Suppressor macrophage treated with lipopolysaccharide for 1 hour (primary cell): ENCODE results near the gene PKD2L2.
A peak's percentile ranks its signal among the peaks of the same experiment; 100 is the strongest.
"Not testable (repeated sequence)": the region's sequence is repeated elsewhere in the genome, so short reads cannot be mapped to it uniquely, and the experiment has no call there.

Experiments
- DNase-seq, 3 donors: peaks; one replicate each; pipeline ENCODE4 v3.0.0-alpha.2; 2020 to 2022

Gene PKD2L2

GRCh38 chr5:137890845-137891244, 1.6 kb downstream of the PKD2L2 start:
- DNase-seq: no peak

- no peak for DNase-seq
These were observed 2.6 kb downstream of the PKD2L2 start for GRCh38 chr5:137891849-137892248.

GRCh38 chr5:137894586-137894985, 5.3 kb downstream of the PKD2L2 start:
- no peak for DNase-seq

DNA sequence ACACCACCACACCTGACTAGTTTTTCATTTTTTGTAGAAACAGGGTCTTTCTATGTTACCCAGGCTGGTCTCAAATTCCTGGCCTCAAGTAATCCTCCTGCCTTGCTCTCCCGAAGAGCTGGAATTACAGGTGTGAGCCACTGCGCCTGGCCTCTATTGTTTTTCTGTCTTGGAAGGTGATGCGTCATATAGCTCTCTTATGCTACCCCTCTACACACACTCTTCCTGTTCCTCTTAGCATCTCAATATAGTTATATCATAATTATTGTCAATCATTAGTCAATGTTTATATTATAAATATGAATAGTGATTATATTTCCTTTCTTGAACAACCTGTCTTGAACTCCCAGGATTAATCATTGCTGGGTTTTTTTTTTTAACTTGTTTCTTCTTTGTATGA, 7.3 kb downstream of the PKD2L2 start:
- no peak for DNase-seq

DNA sequence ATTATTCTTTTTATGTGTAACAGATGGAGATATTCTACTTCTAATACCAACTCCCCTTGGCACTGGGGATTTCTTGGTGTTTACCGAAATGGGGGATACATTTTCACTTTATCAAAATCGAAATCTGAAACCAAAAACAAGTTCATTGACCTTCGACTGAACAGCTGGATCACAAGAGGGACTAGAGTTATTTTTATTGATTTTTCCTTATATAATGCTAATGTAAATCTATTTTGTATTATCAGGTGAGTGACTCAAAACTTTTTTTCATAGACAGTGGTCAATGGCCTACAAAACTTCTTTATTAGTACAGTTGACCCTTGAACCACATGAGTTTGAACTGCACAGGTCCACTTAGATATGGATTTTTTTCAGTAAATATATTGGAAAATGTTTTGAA, 10.2 kb downstream of the PKD2L2 start:
- DNase-seq: no peak

GRCh38 chr5:137901011-137901817, 12.0 kb downstream of the PKD2L2 start:
- DNase-seq: peak; percentile 8 to 38 (median 27)

DNA sequence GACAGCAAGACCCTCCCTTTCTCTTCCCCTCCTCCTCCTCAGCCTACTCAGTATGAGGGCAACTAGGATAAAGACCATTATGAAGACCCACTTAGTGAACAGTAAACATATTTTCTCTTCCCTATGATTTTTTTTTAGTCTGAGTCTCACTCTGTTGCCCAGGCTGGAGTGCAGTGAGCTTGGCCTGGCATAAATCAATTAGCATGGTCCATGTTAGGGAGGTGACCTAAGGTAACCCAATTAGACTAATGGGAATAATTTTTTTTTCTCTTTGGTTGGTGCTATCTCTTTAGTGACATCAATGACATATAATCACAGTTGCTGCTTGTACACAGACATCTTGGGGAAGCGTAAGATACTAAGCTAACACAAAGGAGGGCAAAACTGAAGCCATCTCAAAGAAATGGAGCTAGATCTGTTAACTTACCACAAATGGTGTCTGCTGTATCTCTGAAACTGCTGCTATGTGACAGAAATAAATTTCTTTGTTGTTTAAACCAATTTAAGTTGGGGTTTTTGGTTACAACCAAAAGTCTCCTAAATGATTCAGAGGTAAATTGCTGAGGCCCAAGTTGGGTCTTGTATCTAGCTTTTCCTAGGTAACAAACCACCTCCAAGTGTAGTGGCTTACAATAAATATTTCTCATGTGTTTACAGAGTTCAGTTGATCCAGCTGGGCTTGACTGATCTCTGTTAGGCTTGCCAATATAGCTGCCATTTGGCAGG, 13.3 kb downstream of the PKD2L2 start:
- DNase-seq: no peak

GRCh38 chr5:137914758-137915157, 25.5 kb downstream of the PKD2L2 start:
- DNase-seq: no peak

DNA sequence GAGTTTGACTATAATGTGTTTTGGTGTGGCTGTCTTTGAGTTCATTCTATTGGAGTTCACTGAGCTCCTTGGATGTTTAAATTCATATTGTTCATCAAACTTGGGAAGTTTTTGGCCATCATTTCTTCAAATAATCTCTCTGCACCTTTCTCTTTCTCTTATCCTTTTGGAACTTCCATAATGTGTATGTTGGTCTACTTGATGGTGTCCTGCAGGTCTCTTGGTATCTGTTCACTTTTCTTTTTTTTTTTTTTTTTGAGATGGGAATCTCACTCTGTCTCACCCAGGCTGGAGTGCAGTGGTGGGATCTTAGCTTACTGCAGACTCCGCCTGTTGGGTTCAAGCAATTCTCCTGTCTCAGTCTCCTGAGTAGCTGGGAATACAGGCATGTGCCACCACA, 27.7 kb downstream of the PKD2L2 start:
- no peak for DNase-seq

DNA sequence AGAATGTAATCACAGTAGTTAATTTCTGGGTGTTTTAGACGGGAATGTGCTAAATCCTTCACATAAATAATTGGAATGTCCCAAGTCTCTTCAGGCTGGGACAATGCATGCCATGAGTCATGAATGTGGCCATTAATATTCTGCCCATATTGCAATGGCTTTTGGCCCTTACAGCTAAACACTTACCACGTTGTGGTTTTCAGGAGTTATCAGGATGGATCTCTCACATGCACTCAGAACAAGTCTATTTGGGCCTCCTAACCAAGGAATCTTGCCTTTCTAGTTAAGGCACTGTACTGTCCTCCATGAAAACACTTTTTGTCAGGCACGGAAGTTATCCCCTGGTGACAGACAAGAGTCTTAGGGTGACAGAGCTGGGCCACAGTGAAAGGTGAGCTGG, 32.7 kb downstream of the PKD2L2 start:
- no peak for DNase-seq

GRCh38 chr5:137923856-137924255, 34.6 kb downstream of the PKD2L2 start:
- no peak for DNase-seq

GRCh38 chr5:137932800-137933199, 43.5 kb downstream of the PKD2L2 start:
- no peak for DNase-seq

DNA sequence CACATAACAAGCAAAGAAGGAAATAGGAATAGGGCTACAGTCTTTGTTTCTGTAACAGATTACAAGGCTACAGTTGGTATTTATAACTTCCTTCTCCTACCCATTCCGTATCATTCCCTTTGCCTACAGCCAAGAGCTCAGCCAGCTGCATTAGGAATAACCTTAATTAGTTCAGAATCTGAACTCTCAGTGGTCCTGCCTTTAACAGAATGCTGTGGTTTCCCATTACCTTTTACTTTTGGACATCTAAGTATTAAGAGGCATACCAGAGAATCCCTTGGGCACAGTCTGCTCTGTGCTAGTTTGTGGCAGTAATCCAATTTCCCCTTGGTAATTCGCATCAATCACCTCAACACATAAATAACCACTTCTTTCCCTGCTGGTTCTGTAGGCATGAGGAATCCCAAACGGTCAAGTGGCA, 44.2 kb downstream of the PKD2L2 start:
- no peak for DNase-seq

DNA sequence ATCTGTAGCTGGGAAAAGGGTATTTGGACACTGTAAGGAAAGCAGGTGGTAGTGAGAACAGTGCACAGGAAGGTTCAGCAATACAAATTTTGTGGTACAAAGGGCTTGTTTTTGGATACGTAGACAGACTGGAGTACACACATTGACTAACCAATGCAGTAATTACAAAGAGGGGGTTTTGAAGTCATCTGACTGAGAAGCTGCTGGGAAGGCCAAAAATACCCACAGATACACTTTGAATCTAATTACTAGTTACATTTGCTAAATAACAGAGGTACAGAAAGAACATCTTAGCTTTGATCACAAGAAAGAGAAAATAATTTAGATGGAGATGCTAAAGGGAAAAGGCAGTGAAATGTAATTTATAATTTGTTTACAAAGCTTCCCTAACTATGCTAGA, 45.9 kb downstream of the PKD2L2 start:
- DNase-seq: no peak

GRCh38 chr5:137935694-137936093, 46.4 kb downstream of the PKD2L2 start:
- no peak for DNase-seq

DNA sequence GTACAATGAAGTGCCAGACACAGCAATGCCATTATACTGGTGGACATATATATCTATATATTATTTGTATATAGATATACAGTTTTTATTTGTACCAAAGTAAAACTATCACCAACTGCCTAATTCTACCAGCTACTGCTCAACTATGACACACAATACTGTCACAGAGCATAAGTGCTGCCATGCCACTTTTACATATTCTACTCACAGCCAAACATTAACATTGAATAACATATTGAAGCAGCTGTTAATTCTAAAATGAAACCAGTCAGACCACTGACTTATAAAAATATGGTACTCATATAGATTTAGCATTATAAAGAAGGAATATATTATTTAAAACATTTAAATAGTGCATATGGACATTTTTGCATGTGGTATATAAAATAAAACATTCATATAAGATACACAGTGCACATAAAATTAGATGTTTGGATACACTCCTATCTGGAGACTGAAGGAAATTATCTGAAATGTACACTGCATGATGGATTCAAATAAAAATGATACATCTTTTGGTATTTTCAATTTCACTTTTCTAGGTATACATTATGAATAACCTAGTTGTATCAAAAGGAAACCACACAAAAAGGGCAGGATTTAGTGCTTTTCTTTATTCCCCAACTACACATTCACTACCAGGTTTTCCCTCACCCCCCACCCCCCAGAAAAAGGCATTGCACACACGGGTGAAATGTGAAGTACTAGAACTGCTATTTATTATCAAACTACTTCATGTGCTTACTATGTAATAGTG, 48.9 kb downstream of the PKD2L2 start:
- no peak for DNase-seq

- no peak for DNase-seq
These were observed 49.5 kb downstream of the PKD2L2 start for GRCh38 chr5:137938751-137939143.

DNA sequence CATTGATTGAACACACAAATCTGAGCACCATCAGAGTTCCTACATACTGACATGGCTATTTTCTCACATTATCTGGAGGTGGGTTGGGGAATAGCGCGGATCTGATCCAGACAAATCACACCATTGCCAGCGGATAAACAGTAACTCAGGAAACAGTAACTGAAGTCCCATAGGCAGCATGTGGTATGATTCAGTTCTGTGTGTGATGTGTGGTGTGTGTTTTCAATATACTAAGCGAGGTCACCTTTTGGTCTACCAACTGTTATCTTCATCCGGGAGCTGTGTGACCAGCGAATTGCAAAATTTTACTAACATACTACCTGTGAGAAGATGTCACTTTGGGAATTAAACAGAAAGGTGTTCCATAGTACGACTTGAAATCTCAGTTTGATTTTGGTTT, 50.1 kb downstream of the PKD2L2 start:
- no peak for DNase-seq

DNA sequence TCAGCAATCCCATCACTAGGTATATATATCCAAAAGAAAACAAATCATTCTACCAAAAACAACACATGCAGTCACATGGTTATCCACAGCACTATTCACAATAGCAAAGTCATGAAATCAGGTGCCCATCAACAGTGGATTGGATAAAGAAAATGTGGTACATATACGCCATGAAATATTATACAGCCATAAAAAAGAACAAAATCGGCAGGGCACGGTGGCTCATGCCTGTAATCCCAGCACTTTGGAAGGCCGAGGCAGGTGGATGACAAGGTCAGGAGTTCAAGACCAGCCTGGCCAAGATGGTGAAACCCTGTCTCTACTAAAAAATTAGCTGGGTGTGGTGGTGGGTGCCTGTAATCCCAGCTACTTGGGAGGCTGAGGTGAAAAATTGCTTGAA, 55.0 kb downstream of the PKD2L2 start:
- not testable (repeated sequence) for DNase-seq

- no peak for DNase-seq
These were observed 56.6 kb downstream of the PKD2L2 start for GRCh38 chr5:137945825-137946224.

DNA sequence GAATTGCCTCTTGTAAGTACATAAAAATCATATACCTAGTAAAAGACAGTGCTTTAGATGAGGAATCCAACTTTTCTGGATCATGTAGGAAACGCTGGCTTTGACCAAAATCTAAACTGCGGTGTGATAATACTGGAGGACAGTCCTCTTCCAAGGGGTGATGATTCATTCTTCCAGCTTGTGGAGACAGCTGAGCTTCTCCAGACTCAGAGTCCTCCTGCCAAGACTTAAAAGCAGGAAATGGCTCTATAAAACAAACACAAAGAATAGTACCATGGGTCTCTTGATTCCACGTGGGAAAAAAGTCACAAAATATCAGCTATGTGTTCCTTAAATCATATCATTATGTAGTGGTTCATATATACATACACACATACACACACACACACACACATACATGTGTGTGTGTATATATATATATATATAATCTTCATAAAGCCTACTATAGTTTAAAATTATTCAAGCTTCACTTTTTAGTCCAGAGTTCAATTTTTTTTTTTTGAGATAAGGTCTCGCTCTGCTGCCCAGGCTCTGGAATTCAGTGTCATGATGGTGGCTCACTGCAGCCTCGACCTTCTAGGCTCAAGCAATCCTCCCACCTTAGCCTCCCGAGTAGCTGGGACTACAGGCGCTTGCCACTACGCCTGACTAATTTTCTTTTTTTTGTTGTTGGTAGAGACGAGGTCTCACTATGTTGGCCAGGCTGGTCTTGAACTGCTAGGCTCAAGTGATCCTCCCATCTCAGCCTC, 65.0 kb downstream of the PKD2L2 start:
- no peak for DNase-seq

DNA sequence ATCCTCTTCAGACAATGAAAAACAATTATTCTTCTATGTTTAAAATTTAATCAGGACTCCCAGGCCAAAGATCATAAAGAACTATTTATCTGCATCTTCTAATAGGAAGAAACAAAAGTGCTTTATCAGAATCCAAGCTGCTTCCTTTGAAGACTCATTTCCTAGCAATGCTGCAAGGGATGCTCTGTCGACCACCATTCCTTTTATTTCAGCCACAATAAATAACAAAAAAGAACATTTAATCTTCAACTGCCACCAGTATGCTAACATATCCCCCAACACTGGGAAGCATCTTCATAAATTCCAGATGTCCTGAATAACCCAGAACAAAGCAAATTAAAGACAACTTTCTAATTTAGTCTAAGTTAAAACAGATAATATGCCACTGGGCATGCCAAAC, 68.7 kb downstream of the PKD2L2 start:
- no peak for DNase-seq

- DNase-seq: no peak
These were observed 70.2 kb downstream of the PKD2L2 start for GRCh38 chr5:137959488-137959887.
